ENCODE results near the gene EIF6. TPM values are rescaled to one million over a fixed set of nuclear protein-coding genes. Genes with fewer than 3 reads are reported as not detected.

The EIF6 gene
- total RNA-seq, 1 donor from 2014 or later = 88.0 TPM

Other genes starting within 250 kb of the EIF6 start
- 61.0 and 61.9 TPM in 2 replicates for gene TRPC4AP, start 192.0 kb downstream of the EIF6 start, total RNA-seq
- gene EDEM2, start 137.4 kb downstream of the EIF6 start, total RNA-seq = 16.8 and 27.3 TPM in 2 replicates
- 3.5 and 3.6 TPM in 2 replicates for gene PROCR, start 112.7 kb downstream of the EIF6 start, total RNA-seq
- gene MMP24, start 58.1 kb downstream of the EIF6 start, total RNA-seq = 0.16 and 0.29 TPM in 2 replicates
- 18.9 and 21.4 TPM in 2 replicates for gene MMP24OS, start 6.7 kb downstream of the EIF6 start, total RNA-seq
- gene FAM83C, start 7.7 kb upstream of the EIF6 start, total RNA-seq = not detected in 2 replicates
- gene UQCC1, start 127.2 kb upstream of the EIF6 start, total RNA-seq = 54.8 and 75.1 TPM in 2 replicates
- gene GDF5, start 153.5 kb upstream of the EIF6 start, total RNA-seq = 2.9 and 4.0 TPM in 2 replicates
- gene CEP250, start 170.8 kb upstream of the EIF6 start, total RNA-seq = 28.9 and 37.6 TPM in 2 replicates
- not detected in 2 replicates for gene C20orf173, start 244.9 kb upstream of the EIF6 start, total RNA-seq